COLO829 (cell line): ENCODE data around the gene WDPCP.
"Not testable (repeated sequence)": the region's sequence is repeated elsewhere in the genome, so short reads cannot be mapped to it uniquely, and the experiment has no call there.

Source experiments
- DNase-seq: peaks from one replicate; pipeline ENCODE4 v3.0.0; 2012; ENCODE audit warnings: low spot score

WDPCP gene

GRCh38 chr2:63242747-63243146 is 345.5 kb downstream of the WDPCP start:
- no peak for DNase-seq

GRCh38 chr2:63225964-63226686 is 362.2 kb downstream of the WDPCP start:
- no peak for DNase-seq

- DNase-seq, result no peak
These were observed 369.3 kb downstream of the WDPCP start for GRCh38 chr2:63218800-63219526.

GRCh38 chr2:63195310-63195709 is 393.0 kb downstream of the WDPCP start:
- DNase-seq, result no peak

GRCh38 chr2:63194175-63194574 is 394.1 kb downstream of the WDPCP start:
- no peak for DNase-seq

GRCh38 chr2:63192889-63193774 is 395.1 kb downstream of the WDPCP start:
- no peak for DNase-seq

GRCh38 chr2:63192169-63192888 is 395.9 kb downstream of the WDPCP start:
- DNase-seq, result no peak

- DNase-seq, result peak; percentile 7
These were observed 399.3 kb downstream of the WDPCP start for GRCh38 chr2:63189026-63189425.

- DNase-seq, result no peak
These were observed 401.9 kb downstream of the WDPCP start for GRCh38 chr2:63186331-63186730.

GRCh38 chr2:63163161-63163820 is 425.0 kb downstream of the WDPCP start:
- no peak for DNase-seq

GRCh38 chr2:63159262-63159661 is 429.0 kb downstream of the WDPCP start:
- no peak for DNase-seq

- not testable (repeated sequence) for DNase-seq
These were observed 451.6 kb downstream of the WDPCP start for GRCh38 chr2:63136683-63137082.

GRCh38 chr2:63132020-63132419 is 456.3 kb downstream of the WDPCP start:
- no peak for DNase-seq

- DNase-seq, result no peak
These were observed 457.1 kb downstream of the WDPCP start for GRCh38 chr2:63131196-63131595.

GRCh38 chr2:63127594-63127993 is 460.7 kb downstream of the WDPCP start:
- DNase-seq, result no peak

- no peak for DNase-seq
These were observed 463.4 kb downstream of the WDPCP start for GRCh38 chr2:63124850-63125249.

- DNase-seq, result no peak
These were observed 464.1 kb downstream of the WDPCP start for GRCh38 chr2:63124218-63124617.

- no peak for DNase-seq
These were observed 465.4 kb downstream of the WDPCP start for GRCh38 chr2:63122921-63123320.

GRCh38 chr2:63121055-63121834 is 467.0 kb downstream of the WDPCP start:
- no peak for DNase-seq

- DNase-seq, result no peak
These were observed 469.5 kb downstream of the WDPCP start for GRCh38 chr2:63118821-63119220.

- no peak for DNase-seq
These were observed 483.8 kb downstream of the WDPCP start for GRCh38 chr2:63104482-63104881.
